Trophoblast cell (in vitro differentiated cells and primary cell): ENCODE results near the gene STK25.

Experiments
- DNase-seq, 2 donors: peaks; one replicate each; pipeline ENCODE4 v3.0.0-alpha.2; 2016
- H2AFZ ChIP-seq: 2 replicates; pipeline ENCODE4 v1.6.1; 2013; ENCODE audit warnings: low read length, moderate library complexity, mild to moderate bottlenecking; ENCODE audit not compliant: insufficient read depth, poor library complexity
- H2AK5ac ChIP-seq: 2 replicates; pipeline ENCODE4 v1.6.1; 2013; ENCODE audit warnings: mild to moderate bottlenecking, low read length
- H2BK120ac ChIP-seq: 2 replicates; pipeline ENCODE4 v1.6.1; 2013; ENCODE audit warnings: low read length, mild to moderate bottlenecking, moderate library complexity; ENCODE audit not compliant: insufficient read depth, poor library complexity
- H2BK12ac ChIP-seq: 2 replicates; pipeline ENCODE4 v1.6.1; 2013; ENCODE audit warnings: mild to moderate bottlenecking, low read length, moderate library complexity
- H2BK5ac ChIP-seq: 2 replicates; pipeline ENCODE4 v1.6.1; 2013; ENCODE audit warnings: low read length, low read depth, moderate library complexity, mild to moderate bottlenecking; ENCODE audit not compliant: poor library complexity
- H3K14ac ChIP-seq: 2 replicates; pipeline ENCODE4 v1.6.1; 2013; ENCODE audit warnings: mild to moderate bottlenecking, low read length
- H3K18ac ChIP-seq: 2 replicates; pipeline ENCODE4 v1.6.1; 2013; ENCODE audit warnings: mild to moderate bottlenecking, low read length
- H3K23ac ChIP-seq: 2 replicates; pipeline ENCODE4 v1.6.1; 2013; ENCODE audit warnings: low read length
- H3K27ac ChIP-seq: 2 replicates; pipeline ENCODE4 v1.5.1; 2013; ENCODE audit warnings: low read depth, mild to moderate bottlenecking, inconsistent platforms, low read length, moderate library complexity
- H3K27me3 ChIP-seq: 2 replicates; pipeline ENCODE4 v1.6.1; 2013; ENCODE audit warnings: inconsistent platforms, mild to moderate bottlenecking, low read length, moderate library complexity; ENCODE audit not compliant: insufficient read depth
- H3K36me3 ChIP-seq, 2 experiments: 1 replicate in 1 of 2; 2 replicates in 1 of 2; pipeline ENCODE4 v1.6.1; 2013; ENCODE audit warnings: low read length in 2 of 2, mild to moderate bottlenecking in 2 of 2, moderate library complexity in 1 of 2; ENCODE audit not compliant: insufficient read depth in 2 of 2, control insufficient read depth in 1 of 2
- H3K4ac ChIP-seq: 2 replicates; pipeline ENCODE4 v1.6.1; 2013; ENCODE audit warnings: low read depth, mild to moderate bottlenecking, low read length, moderate library complexity
- H3K4me1 ChIP-seq, 2 experiments: 1 replicate in 1 of 2; 2 replicates in 1 of 2; pipeline ENCODE4 v1.6.1; 2013; ENCODE audit warnings: low read length in 2 of 2, mild to moderate bottlenecking in 2 of 2, moderate library complexity in 1 of 2; ENCODE audit not compliant: insufficient read depth in 2 of 2, control insufficient read depth in 1 of 2
- H3K4me2 ChIP-seq: 2 replicates; pipeline ENCODE4 v1.6.1; 2013; ENCODE audit warnings: inconsistent platforms, mild to moderate bottlenecking, low read length, moderate library complexity
- H3K4me3 ChIP-seq: 2 replicates; pipeline ENCODE4 v1.5.1; 2013; ENCODE audit warnings: mild to moderate bottlenecking, low read depth, low read length, inconsistent platforms
- H3K79me1 ChIP-seq: one replicate; pipeline ENCODE4 v1.6.1; 2013; ENCODE audit warnings: low read length
- H3K79me2 ChIP-seq: 2 replicates; pipeline ENCODE4 v1.6.1; 2013; ENCODE audit warnings: low read length, mild to moderate bottlenecking; ENCODE audit not compliant: control insufficient read depth, insufficient read depth, poor library complexity
- H3K9ac ChIP-seq: 2 replicates; pipeline ENCODE4 v1.6.1; 2013; ENCODE audit warnings: mild to moderate bottlenecking, low read length
- H3K9me3 ChIP-seq: 2 replicates; pipeline ENCODE4 v1.6.1; 2013; ENCODE audit warnings: low read depth, mild to moderate bottlenecking, control low read depth, inconsistent platforms, low read length; ENCODE audit not compliant: insufficient read depth
- H4K12ac ChIP-seq: 2 replicates; pipeline ENCODE4 v1.6.1; 2013; ENCODE audit warnings: low read depth, mild to moderate bottlenecking, low read length, moderate library complexity
- H4K8ac ChIP-seq: 2 replicates; pipeline ENCODE4 v1.6.1; 2013; ENCODE audit warnings: low read depth, mild to moderate bottlenecking, low read length, moderate library complexity
- H4K91ac ChIP-seq: one replicate; pipeline ENCODE4 v1.6.1; 2013; ENCODE audit warnings: low read depth, mild to moderate bottlenecking, low read length, moderate library complexity
- WGBS: extraction: QIAGEN DNeasy Blood & Tissue Kit; methylation state at CpG from one replicate; pipeline ENCODE4 v1.1.7; 2013; ENCODE audit warnings: missing lambda C conversion rate; ENCODE audit not compliant: insufficient read length, insufficient coverage; ENCODE audit errors: extremely low coverage; 5-methylcytosine and 5-hydroxymethylcytosine counted together

Gene STK25

GRCh38 chr2:241479026-241479898 is 29.1 kb downstream of the STK25 start:
- Histone ChIP-seq H3K4me2 (no peak overlapping the region), H3K27ac (no peak overlapping the region), H2BK5ac (no peak overlapping the region), H3K18ac (no peak overlapping the region), H3K36me3 (peaks cover 4% of the 10 kb centered on the region in 2 experiments), H3K27me3 (no peaks in the 10 kb centered on the region), H2AK5ac (no peak overlapping the region), H3K4me1 (no peaks in the 10 kb centered on the region), H2BK120ac (no peak overlapping the region), H3K9me3 (no peaks in the 10 kb centered on the region), H4K12ac (no peak overlapping the region), H2AFZ (no peak overlapping the region), H3K4me3 (no peak overlapping the region), H3K9ac (no peak overlapping the region), H4K8ac (no peak overlapping the region), H3K4ac (no peak overlapping the region), H3K14ac (no peak overlapping the region), H2BK12ac (no peak overlapping the region), H4K91ac (no peak overlapping the region), H3K79me1 (no peaks in the 10 kb centered on the region), H3K79me2 (no peaks in the 10 kb centered on the region), H3K23ac (no peak overlapping the region)
- WGBS, result no CpG with 5 or more reads among the region's 18 CpGs
- no peak for DNase-seq

GRCh38 chr2:241478166-241478565 is 30.2 kb downstream of the STK25 start:
- no peak overlapping the region for H4K12ac ChIP-seq
- no peaks in the 10 kb centered on the region for H3K27me3 ChIP-seq
- DNase-seq, result no peak
- H3K4me3 ChIP-seq, result no peak overlapping the region
- no peak overlapping the region for H3K4ac ChIP-seq
- H2BK120ac ChIP-seq, result no peak overlapping the region
- H4K91ac ChIP-seq, result no peak overlapping the region
- H3K4me2 ChIP-seq, result no peak overlapping the region
- WGBS, result no CpG with 5 or more reads among the region's 8 CpGs
- no peaks in the 10 kb centered on the region for H3K79me1 ChIP-seq
- H2BK12ac ChIP-seq, result no peak overlapping the region
- no peak overlapping the region for H3K14ac ChIP-seq
- H2AFZ ChIP-seq, result no peak overlapping the region
- H2AK5ac ChIP-seq, result no peak overlapping the region
- H3K23ac ChIP-seq, result no peak overlapping the region
- no peak overlapping the region for H3K18ac ChIP-seq
- H3K79me2 ChIP-seq, result no peaks in the 10 kb centered on the region
- no peak overlapping the region for H3K9ac ChIP-seq
- H2BK5ac ChIP-seq, result no peak overlapping the region
- H3K4me1 ChIP-seq, result no peaks in the 10 kb centered on the region
- H3K36me3 ChIP-seq, result peaks cover 4% of the 10 kb centered on the region in 2 experiments
- no peak overlapping the region for H4K8ac ChIP-seq
- peaks cover 2% of the 10 kb centered on the region for H3K9me3 ChIP-seq
- no peak overlapping the region for H3K27ac ChIP-seq

- Histone ChIP-seq H3K14ac (no peak overlapping the region), H3K27ac (no peak overlapping the region), H3K9me3 (peaks cover 2% of the 10 kb centered on the region), H2BK120ac (no peak overlapping the region), H3K79me1 (no peaks in the 10 kb centered on the region), H2BK5ac (no peak overlapping the region), H3K4ac (no peak overlapping the region), H4K91ac (no peak overlapping the region), H2AFZ (no peak overlapping the region), H3K4me3 (no peak overlapping the region), H3K4me1 (no peaks in the 10 kb centered on the region), H3K79me2 (no peaks in the 10 kb centered on the region), H3K4me2 (no peak overlapping the region), H3K9ac (no peak overlapping the region), H4K8ac (no peak overlapping the region), H2BK12ac (no peak overlapping the region), H3K36me3 (peaks cover 4% of the 10 kb centered on the region in 2 experiments), H3K18ac (no peak overlapping the region), H2AK5ac (no peak overlapping the region), H3K23ac (no peak overlapping the region), H4K12ac (no peak overlapping the region), H3K27me3 (no peaks in the 10 kb centered on the region)
- WGBS, result no CpG with 5 or more reads among the region's 3 CpGs
- no peak for DNase-seq
Observed at GRCh38 chr2:241475267-241475666, 33.1 kb downstream of the STK25 start.

GRCh38 chr2:241473399-241473798 is 35.0 kb downstream of the STK25 start:
- no peaks in the 10 kb centered on the region for H3K4me1 ChIP-seq
- H3K4ac ChIP-seq, result no peak overlapping the region
- H2BK120ac ChIP-seq, result no peak overlapping the region
- no peak overlapping the region for H3K27ac ChIP-seq
- no peak overlapping the region for H3K4me2 ChIP-seq
- no peak overlapping the region for H2AFZ ChIP-seq
- H3K4me3 ChIP-seq, result no peak overlapping the region
- no peak overlapping the region for H4K91ac ChIP-seq
- no peak overlapping the region for H4K8ac ChIP-seq
- H3K18ac ChIP-seq, result no peak overlapping the region
- no peak overlapping the region for H3K9ac ChIP-seq
- no peak overlapping the region for H4K12ac ChIP-seq
- H3K79me2 ChIP-seq, result no peaks in the 10 kb centered on the region
- H3K23ac ChIP-seq, result no peak overlapping the region
- H3K27me3 ChIP-seq, result no peaks in the 10 kb centered on the region
- H2BK12ac ChIP-seq, result no peak overlapping the region
- no peak overlapping the region for H3K14ac ChIP-seq
- WGBS, result no CpG with 5 or more reads among the region's 3 CpGs
- peaks cover 0 to 1% of the 10 kb centered on the region in 2 experiments for H3K36me3 ChIP-seq
- H2AK5ac ChIP-seq, result no peak overlapping the region
- H3K9me3 ChIP-seq, result peaks cover 2% of the 10 kb centered on the region
- DNase-seq, result no peak
- H2BK5ac ChIP-seq, result no peak overlapping the region
- H3K79me1 ChIP-seq, result no peaks in the 10 kb centered on the region
